Naive thymus-derived CD8-positive, alpha-beta T cell (primary cell): Measurements from ENCODE around the gene ATXN7L1. TPM values are rescaled to one million over a fixed set of nuclear protein-coding genes. Genes with fewer than 3 reads are reported as not detected.
A peak's percentile ranks its signal among the peaks of the same experiment; 100 is the strongest.

ENCODE experiments used
- ATAC-seq, 2 donors: fragments of 150-1000 bp; cut with Tn5 transposase in 1 of 2; sonication (Bioruptor Pico), chemical (Tn5 transposase) in 1 of 2; 1 replicate in 1 of 2; 2 replicates in 1 of 2; pipeline ENCODE4 v1.10.0; 2021; ENCODE audit warnings: mild to moderate bottlenecking in 2 of 2, moderate library complexity in 2 of 2
- POLR2A ChIA-PET: fragments of 350-600 bp; sonication (Branson Sonifier 250); formaldehyde crosslinking; loops from one replicate; lab custom pipeline; 2021; ENCODE audit warnings: antibody characterized with exemption; lab: Charles Lee
- DNase-seq, 10 donors: peaks; one replicate each; pipeline versions ENCODE4 v3.0.0 to v3.0.0-alpha.2; 2020 to 2022
- H3K27ac Mint-ChIP-seq, 10 donors: one replicate each; pipeline ENCODE4 v1.8.0; 2020 to 2022; ENCODE audit warnings: mild to moderate bottlenecking in 10 of 10, mixed read lengths in 10 of 10, moderate library complexity in 4 of 10, inconsistent platforms in 1 of 10
- H3K27me3 Mint-ChIP-seq, 5 donors: one replicate each; pipeline ENCODE4 v1.8.0; 2021 to 2022; ENCODE audit warnings: mixed read lengths in 5 of 5
- H3K36me3 Mint-ChIP-seq, 3 donors: one replicate each; pipeline ENCODE4 v1.8.0; 2020 to 2022; ENCODE audit warnings: mixed read lengths in 3 of 3, mild to moderate bottlenecking in 2 of 3, inconsistent platforms in 1 of 3
- H3K4me1 Mint-ChIP-seq, 4 donors: one replicate each; pipeline ENCODE4 v1.8.0; 2021 to 2022; ENCODE audit warnings: mixed read lengths in 4 of 4
- H3K4me3 Mint-ChIP-seq, 10 donors: one replicate each; pipeline ENCODE4 v1.8.0; 2020 to 2022; ENCODE audit warnings: mild to moderate bottlenecking in 10 of 10, mixed read lengths in 10 of 10, moderate library complexity in 6 of 10, inconsistent platforms in 1 of 10
- H3K9me3 Mint-ChIP-seq, 9 donors: one replicate each; pipeline ENCODE4 v1.8.0; 2020 to 2022; ENCODE audit warnings: mixed read lengths in 9 of 9, mild to moderate bottlenecking in 3 of 9, inconsistent platforms in 1 of 9, moderate library complexity in 1 of 9
- polyA plus RNA-seq, 3 donors: library from polyadenylated mRNA; unstranded; fragments of 300-500 nt; fragmentation: Illumina TruSeq; gene quantifications; one replicate each; pipeline ENCODE4 v1.2.3, GENCODE V29; 2021
- total RNA-seq, 8 experiments: library from RNA in 2 of 8; stranded (reverse) in 2 of 8; gene quantifications; one replicate each; pipeline ENCODE4 v1.2.3 and lab custom pipeline; 2021 to 2026

ATXN7L1 gene
- total and polyA plus RNA-seq, 5 experiments from 2014 or later: 6.7 to 35.1 (median 12.7) TPM

GRCh38 chr7:105752671-105753275 lies 123.6 kb downstream of the ATXN7L1 start:
- DNase-seq (no peak), ATAC-seq (no peak)
- POLR2A ChIA-PET: no interaction called here
- H3K4me1 Mint-ChIP-seq: peaks cover 0 to 11% (median 0%) of the 10 kb centered on the region in 4 donors
- H3K27ac Mint-ChIP-seq: peak overlapping the region in 2 of 10 donors; percentile 1 to 37
- peaks cover 3 to 18% (median 15%) of the 10 kb centered on the region in 3 donors for H3K36me3 Mint-ChIP-seq
- H3K9me3 Mint-ChIP-seq: no peaks in the 10 kb centered on the region
- H3K27me3 Mint-ChIP-seq: no peaks in the 10 kb centered on the region
- no peak overlapping the region for H3K4me3 Mint-ChIP-seq

GRCh38 chr7:105751054-105751453 lies 125.3 kb downstream of the ATXN7L1 start:
- no peak for DNase-seq
- H3K4me3 Mint-ChIP-seq: no peak overlapping the region
- ATAC-seq: no peak
- no peak overlapping the region for H3K27ac Mint-ChIP-seq
- H3K27me3 Mint-ChIP-seq: no peaks in the 10 kb centered on the region
- POLR2A ChIA-PET: no interaction called here
- no peaks in the 10 kb centered on the region for H3K9me3 Mint-ChIP-seq
- H3K36me3 Mint-ChIP-seq: peaks cover 3 to 20% (median 17%) of the 10 kb centered on the region in 3 donors
- peaks cover 0 to 13% (median 0%) of the 10 kb centered on the region in 4 donors for H3K4me1 Mint-ChIP-seq

GRCh38 chr7:105748701-105749100 lies 127.7 kb downstream of the ATXN7L1 start:
- no peak overlapping the region for H3K4me3 Mint-ChIP-seq
- no peak for ATAC-seq
- POLR2A ChIA-PET: no interaction called here

GRCh38 chr7:105745681-105746330 lies 130.6 kb downstream of the ATXN7L1 start:
- ATAC-seq: no peak
- no peaks in the 10 kb centered on the region for H3K27me3 Mint-ChIP-seq
- POLR2A ChIA-PET: no interaction called here
- no peaks in the 10 kb centered on the region for H3K9me3 Mint-ChIP-seq
- no peak overlapping the region for H3K27ac Mint-ChIP-seq
- DNase-seq: no peak
- peaks cover 2 to 11% (median 10%) of the 10 kb centered on the region in 3 donors for H3K36me3 Mint-ChIP-seq
- peaks cover 12 to 20% (median 18%) of the 10 kb centered on the region in 4 donors for H3K4me1 Mint-ChIP-seq
- H3K4me3 Mint-ChIP-seq: no peak overlapping the region

More at GRCh38 chr7:105748701-105749100, 127.7 kb downstream of the ATXN7L1 start:
- H3K36me3 Mint-ChIP-seq: peaks cover 3 to 18% (median 17%) of the 10 kb centered on the region in 3 donors
- H3K27me3 Mint-ChIP-seq: no peaks in the 10 kb centered on the region
- H3K4me1 Mint-ChIP-seq: peaks cover 0 to 13% (median 1%) of the 10 kb centered on the region in 4 donors
- no peaks in the 10 kb centered on the region for H3K9me3 Mint-ChIP-seq
- DNase-seq: no peak
- H3K27ac Mint-ChIP-seq: no peak overlapping the region

- no peaks in the 10 kb centered on the region for H3K27me3 Mint-ChIP-seq
- peak overlapping the region in 1 of 10 donors; percentile 13 for H3K27ac Mint-ChIP-seq
- POLR2A ChIA-PET: no interaction called here
- no peak for ATAC-seq
- H3K9me3 Mint-ChIP-seq: no peaks in the 10 kb centered on the region
- DNase-seq: no peak
- H3K36me3 Mint-ChIP-seq: peaks cover 0 to 9% (median 8%) of the 10 kb centered on the region in 3 donors
- no peak overlapping the region for H3K4me3 Mint-ChIP-seq
- H3K4me1 Mint-ChIP-seq: peaks cover 19 to 31% (median 27%) of the 10 kb centered on the region in 4 donors
Observed at GRCh38 chr7:105744258-105744657, 132.1 kb downstream of the ATXN7L1 start.

- ATAC-seq (no peak), DNase-seq (no peak)
- POLR2A ChIA-PET: no interaction called here
- Mint-ChIP-seq H3K9me3 (no peaks in the 10 kb centered on the region), H3K36me3 (peaks cover 0 to 6% (median 4%) of the 10 kb centered on the region in 3 donors), H3K27ac (no peak overlapping the region), H3K27me3 (no peaks in the 10 kb centered on the region), H3K4me3 (no peak overlapping the region), H3K4me1 (peaks cover 15 to 38% (median 29%) of the 10 kb centered on the region in 4 donors)
Observed at GRCh38 chr7:105743351-105744090, 132.9 kb downstream of the ATXN7L1 start.

- no peaks in the 10 kb centered on the region for H3K9me3 Mint-ChIP-seq
- no peak overlapping the region for H3K4me3 Mint-ChIP-seq
- H3K27ac Mint-ChIP-seq: peak overlapping the region in 1 of 10 donors; percentile 3
- peaks cover 0 to 4% (median 3%) of the 10 kb centered on the region in 3 donors for H3K36me3 Mint-ChIP-seq
- H3K4me1 Mint-ChIP-seq: peaks cover 20 to 44% (median 31%) of the 10 kb centered on the region in 4 donors
- no peak for ATAC-seq
- DNase-seq: no peak
- H3K27me3 Mint-ChIP-seq: no peaks in the 10 kb centered on the region
- POLR2A ChIA-PET: no interaction called here
Observed at GRCh38 chr7:105742787-105743186, 133.6 kb downstream of the ATXN7L1 start.

- Mint-ChIP-seq H3K4me1 (peaks cover 20 to 44% (median 32%) of the 10 kb centered on the region in 4 donors), H3K9me3 (no peaks in the 10 kb centered on the region), H3K27me3 (no peaks in the 10 kb centered on the region), H3K27ac (peak overlapping the region in 1 of 10 donors; percentile 3), H3K4me3 (no peak overlapping the region), H3K36me3 (peaks cover 0 to 2% (median 2%) of the 10 kb centered on the region in 3 donors)
- ATAC-seq (peak in 1 of 2 donors; percentile 38), DNase-seq (peak in 1 of 10 donors; percentile 16)
- POLR2A ChIA-PET: no interaction called here
Observed at GRCh38 chr7:105741982-105742381, 134.4 kb downstream of the ATXN7L1 start.

- no peaks in the 10 kb centered on the region for H3K9me3 Mint-ChIP-seq
- no peaks in the 10 kb centered on the region for H3K27me3 Mint-ChIP-seq
- ATAC-seq (no peak), DNase-seq (no peak)
- peak overlapping the region in 1 of 10 donors; percentile 10 for H3K27ac Mint-ChIP-seq
- H3K36me3 Mint-ChIP-seq: peaks cover 0 to 2% (median 0%) of the 10 kb centered on the region in 3 donors
- H3K4me1 Mint-ChIP-seq: peaks cover 14 to 44% (median 29%) of the 10 kb centered on the region in 4 donors
- POLR2A ChIA-PET: interaction anchor here (0.8 kb wide), 1 partner anchor 46 kb away, joined by 3 read pairs; no protein-coding TSS in a partner anchor
- H3K4me3 Mint-ChIP-seq: no peak overlapping the region
Observed at GRCh38 chr7:105738133-105738532, 138.3 kb downstream of the ATXN7L1 start.

GRCh38 chr7:105734233-105734632 lies 142.2 kb downstream of the ATXN7L1 start:
- Mint-ChIP-seq H3K4me3 (no peak overlapping the region), H3K27me3 (no peaks in the 10 kb centered on the region), H3K9me3 (no peaks in the 10 kb centered on the region), H3K27ac (no peak overlapping the region), H3K4me1 (peaks cover under 1 to 13% (median 9%) of the 10 kb centered on the region in 4 donors), H3K36me3 (peaks cover 0 to 2% (median 0%) of the 10 kb centered on the region in 3 donors)
- POLR2A ChIA-PET: interaction anchor here (0.7 kb wide), 1 partner anchor 682 kb away, joined by 3 read pairs; no protein-coding TSS in a partner anchor
- DNase-seq (no peak), ATAC-seq (no peak)

GRCh38 chr7:105731042-105731441 lies 145.4 kb downstream of the ATXN7L1 start:
- DNase-seq (no peak), ATAC-seq (no peak)
- H3K4me3 Mint-ChIP-seq: no peak overlapping the region
- no peaks in the 10 kb centered on the region for H3K27me3 Mint-ChIP-seq
- peaks cover 0 to 4% (median 3%) of the 10 kb centered on the region in 3 donors for H3K36me3 Mint-ChIP-seq
- POLR2A ChIA-PET: no interaction called here
- no peak overlapping the region for H3K27ac Mint-ChIP-seq
- no peaks in the 10 kb centered on the region for H3K9me3 Mint-ChIP-seq
- peaks cover 0 to 2% (median under 1%) of the 10 kb centered on the region in 4 donors for H3K4me1 Mint-ChIP-seq

GRCh38 chr7:105728028-105728427 lies 148.4 kb downstream of the ATXN7L1 start:
- H3K4me1 Mint-ChIP-seq: no peaks in the 10 kb centered on the region
- H3K27me3 Mint-ChIP-seq: no peaks in the 10 kb centered on the region
- POLR2A ChIA-PET: no interaction called here
- ATAC-seq: no peak
- H3K9me3 Mint-ChIP-seq: no peaks in the 10 kb centered on the region
- peaks cover 0 to 4% (median 3%) of the 10 kb centered on the region in 3 donors for H3K36me3 Mint-ChIP-seq
- H3K4me3 Mint-ChIP-seq: no peak overlapping the region
- DNase-seq: no peak
- H3K27ac Mint-ChIP-seq: no peak overlapping the region
